Renal pelvis (tissue), 12 donors: ENCODE results near the gene GALK1. TPM values are rescaled to one million over a fixed set of nuclear protein-coding genes. Genes with fewer than 3 reads are reported as not detected.
"Not testable (repeated sequence)": the region's sequence is repeated elsewhere in the genome, so short reads cannot be mapped to it uniquely, and the experiment has no call there.

Source experiments
- DNase-seq: peaks from one replicate; pipeline ENCODE4 v3.0.0-alpha.2; 2013
- long read RNA-seq, 16 experiments: transcript quantifications; one replicate each; lab custom pipeline, GENCODE V29; 2026
- polyA plus RNA-seq, 3 donors: library from polyadenylated mRNA; unstranded; fragments of 120-200 nt; gene quantifications; one replicate each; pipeline ENCODE4 v1.2.1, GENCODE V29; 2013; ENCODE audit not compliant: insufficient read length in 3 of 3

GALK1 gene
- polyA plus RNA-seq, result 10 to 100 TPM; 33.7 to 40.4 (median 38.3) TPM
- long read RNA-seq, donor 1, transcript GALK1-205 (8 exons, 1,866 nt), result major isoform, 29 of 31 reads
- long read RNA-seq, donor 1, partial matches to known transcripts, result 0 of 31 reads
- long read RNA-seq, donor 1, other reads (novel, unspliced or antisense), result 0 of 31 reads
- long read RNA-seq, donor 2, transcript GALK1-205 (8 exons, 1,866 nt), result major isoform, 28 of 31 reads
- long read RNA-seq, donor 2, partial matches to known transcripts, result 0 of 31 reads
- long read RNA-seq, donor 2, other reads (novel, unspliced or antisense), result 0 of 31 reads
- long read RNA-seq, donor 3, transcript GALK1-205 (8 exons, 1,866 nt), result major isoform, 18 of 20 reads
- long read RNA-seq, donor 3, partial matches to known transcripts, result 0 of 20 reads
- long read RNA-seq, donor 3, other reads (novel, unspliced or antisense), result 0 of 20 reads
- long read RNA-seq, donor 4, transcript GALK1-205 (8 exons, 1,866 nt), result major isoform, 22 of 30 reads
- long read RNA-seq, donor 4, partial matches to known transcripts, result 5 of 30 reads
- long read RNA-seq, donor 4, other reads (novel, unspliced or antisense), result 0 of 30 reads
- long read RNA-seq, donor 5, transcript GALK1-205 (8 exons, 1,866 nt), result major isoform, 15 of 18 reads
- long read RNA-seq, donor 5, partial matches to known transcripts, result 0 of 18 reads
- long read RNA-seq, donor 5, other reads (novel, unspliced or antisense), result 0 of 18 reads
- long read RNA-seq, donor 6, transcript GALK1-205 (8 exons, 1,866 nt), result major isoform, 13 of 15 reads
- long read RNA-seq, donor 6, partial matches to known transcripts, result 0 of 15 reads
- long read RNA-seq, donor 6, other reads (novel, unspliced or antisense), result 0 of 15 reads
- long read RNA-seq, donor 7, transcript GALK1-205 (8 exons, 1,866 nt), result major isoform, 15 of 29 reads
- long read RNA-seq, donor 7, partial matches to known transcripts, result 8 of 29 reads
- long read RNA-seq, donor 7, other reads (novel, unspliced or antisense), result 0 of 29 reads
- long read RNA-seq, donor 8, partial matches to known transcripts, result 0 of 4 reads
- long read RNA-seq, donor 8, other reads (novel, unspliced or antisense), result 0 of 4 reads
- long read RNA-seq, donor 9, transcript GALK1-205 (8 exons, 1,866 nt), result major isoform, 29 of 44 reads
- long read RNA-seq, donor 9, partial matches to known transcripts, result 12 of 44 reads
- long read RNA-seq, donor 9, other reads (novel, unspliced or antisense), result 0 of 44 reads
- long read RNA-seq, donor 10, transcript GALK1-205 (8 exons, 1,866 nt), result major isoform, 14 of 18 reads
- long read RNA-seq, donor 10, partial matches to known transcripts, result 0 of 18 reads
- long read RNA-seq, donor 10, other reads (novel, unspliced or antisense), result 0 of 18 reads
- long read RNA-seq, donor 11, transcript GALK1-205 (8 exons, 1,866 nt), result major isoform, 15 of 25 reads
- long read RNA-seq, donor 11, partial matches to known transcripts, result 6 of 25 reads
- long read RNA-seq, donor 11, other reads (novel, unspliced or antisense), result 0 of 25 reads
- long read RNA-seq, donor 12, transcript GALK1-205 (8 exons, 1,866 nt), result major isoform, 17 of 20 reads
- long read RNA-seq, donor 12, partial matches to known transcripts, result 0 of 20 reads
- long read RNA-seq, donor 12, other reads (novel, unspliced or antisense), result 0 of 20 reads
- long read RNA-seq, donor 13, transcript GALK1-205 (8 exons, 1,866 nt), result major isoform, 7 of 16 reads
- long read RNA-seq, donor 13, partial matches to known transcripts, result 7 of 16 reads
- long read RNA-seq, donor 13, other reads (novel, unspliced or antisense), result 0 of 16 reads
- long read RNA-seq, donor 14, result 0 reads
- long read RNA-seq, donor 15, result 0 reads
- long read RNA-seq, donor 16, transcript GALK1-205 (8 exons, 1,866 nt), result major isoform, 21 of 31 reads
- long read RNA-seq, donor 16, partial matches to known transcripts, result 5 of 31 reads
- long read RNA-seq, donor 16, other reads (novel, unspliced or antisense), result 0 of 31 reads

DNA sequence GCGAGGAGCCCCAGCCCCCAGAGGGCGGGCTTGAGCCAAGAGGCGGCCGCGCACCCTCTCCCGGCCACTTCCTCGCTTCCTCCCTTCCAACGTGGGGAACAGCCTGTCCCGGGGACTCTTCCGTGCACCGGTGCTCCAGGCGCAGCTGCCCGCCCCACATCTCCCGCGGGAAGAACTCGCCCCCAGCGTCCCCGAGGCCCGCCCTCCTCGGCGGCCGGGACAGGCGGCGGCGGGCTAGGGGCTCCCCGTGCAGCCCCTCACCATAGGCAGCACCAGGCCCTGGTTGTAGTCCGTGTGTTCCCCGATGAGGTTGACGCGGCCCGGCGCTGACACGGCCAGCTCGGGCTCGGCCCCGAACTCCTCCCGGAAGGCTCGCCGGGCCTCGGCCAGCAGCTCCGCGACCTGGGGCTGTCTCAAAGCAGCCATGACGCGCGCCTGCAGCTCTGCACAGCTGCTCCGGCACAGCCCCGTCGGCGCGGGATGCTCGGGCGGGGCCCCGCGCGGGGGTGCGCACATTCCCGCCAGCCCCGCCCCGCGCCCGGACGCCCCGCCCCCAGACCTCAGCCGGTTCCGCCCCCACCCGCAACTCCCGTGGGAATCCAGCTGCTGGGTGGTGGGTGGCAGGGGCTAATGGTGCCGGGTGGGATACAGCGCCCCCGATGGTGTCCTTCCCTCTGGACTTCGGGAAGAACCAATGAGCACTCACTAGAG, at the start of gene GALK1:
GALK1 (minus strand) TSS at position 482 of the 711 bp plus-strand sequence; CDS start at position 426, 56 bp downstream.
- peak; percentile 64 for DNase-seq

- DNase-seq, result no peak
Measured at GRCh38 chr17:75814021-75814395, 49.0 kb upstream of the GALK1 start.

- DNase-seq, result no peak
Measured at GRCh38 chr17:75813081-75814020, 48.4 kb upstream of the GALK1 start.

- DNase-seq, result no peak
Measured at GRCh38 chr17:75812096-75813013, 47.4 kb upstream of the GALK1 start.

DNA sequence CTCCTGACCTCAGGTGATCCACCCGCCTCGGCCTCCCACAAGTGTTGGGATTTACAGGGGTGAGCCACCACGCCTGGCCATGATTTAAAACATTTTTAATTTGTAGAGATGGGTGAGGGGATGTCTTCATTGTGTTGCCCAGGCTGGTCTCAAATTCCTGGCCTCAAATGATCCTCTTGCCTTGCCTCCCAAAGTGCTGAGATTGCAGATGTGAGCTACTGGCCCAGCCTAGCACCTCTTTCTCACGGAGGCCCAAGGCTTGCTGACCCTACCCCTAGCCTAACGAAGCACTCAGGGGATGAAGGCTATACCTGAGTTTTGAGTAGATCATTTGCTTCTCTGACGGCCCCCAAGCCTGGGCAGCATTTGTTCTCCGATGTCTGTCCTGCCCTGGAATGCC, 46.2 kb upstream of the GALK1 start:
- DNase-seq, result no peak

GRCh38 chr17:75810756-75811155, 45.8 kb upstream of the GALK1 start:
- not testable (repeated sequence) for DNase-seq

DNA sequence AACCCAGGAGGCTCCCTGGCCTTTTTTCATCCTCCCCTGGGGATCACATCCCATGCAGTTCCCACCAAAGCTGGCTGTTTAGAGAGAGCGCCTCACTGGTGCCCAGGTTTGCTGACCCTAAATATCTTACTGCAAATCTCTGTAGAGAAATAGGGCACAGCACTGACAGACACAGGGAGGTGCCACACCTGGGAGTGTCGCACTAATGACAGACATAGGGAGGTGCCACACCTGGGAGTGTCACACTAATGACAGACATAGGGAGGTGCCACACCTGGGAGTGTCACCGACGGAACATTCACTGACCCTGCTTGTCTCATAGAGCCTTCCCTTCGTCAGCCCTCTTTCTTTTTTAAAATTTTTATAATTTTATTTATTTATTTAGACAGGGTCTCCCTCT, 45.2 kb upstream of the GALK1 start:
- DNase-seq, result no peak

- DNase-seq, result no peak
Measured at GRCh38 chr17:75809631-75810111, 44.7 kb upstream of the GALK1 start.

DNA sequence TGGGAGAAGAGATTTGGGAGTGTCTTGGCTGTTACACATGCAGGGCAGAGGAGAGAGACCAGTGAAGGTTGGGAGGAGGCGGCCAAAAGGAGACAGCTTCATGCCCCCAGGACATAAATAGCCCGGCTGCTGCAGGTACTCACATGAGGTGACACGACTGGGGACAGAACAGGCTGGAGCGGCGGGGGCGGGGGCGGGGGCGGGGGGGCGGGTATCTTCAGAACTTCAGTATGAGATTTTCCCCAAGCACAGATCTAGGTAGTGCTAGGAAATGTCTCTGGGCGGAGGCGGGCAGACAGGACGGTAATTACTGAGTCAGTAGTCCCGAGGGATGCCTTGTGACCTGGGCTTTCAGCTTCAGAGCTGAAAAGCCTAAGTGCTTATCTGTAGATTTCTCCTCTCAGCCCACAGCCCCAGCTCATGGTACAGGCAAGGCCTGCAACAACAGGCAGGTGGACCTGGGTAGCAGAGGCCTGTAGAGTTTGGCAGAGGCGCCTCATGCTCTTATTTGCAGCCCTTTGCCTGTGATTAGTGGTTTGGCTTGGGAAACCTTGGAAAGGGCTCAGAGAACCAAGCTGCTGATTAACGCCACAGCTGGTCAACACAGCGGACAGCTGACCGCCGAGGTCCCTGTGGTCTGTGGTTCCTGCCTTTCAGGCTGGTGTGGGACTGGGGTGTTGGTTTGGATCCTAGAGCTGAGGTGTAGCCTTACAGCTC, 44.1 kb upstream of the GALK1 start:
- no peak for DNase-seq

GRCh38 chr17:75808549-75808904, 43.5 kb upstream of the GALK1 start:
- no peak for DNase-seq

- DNase-seq, result no peak
Measured at GRCh38 chr17:75807861-75808260, 42.9 kb upstream of the GALK1 start.

GRCh38 chr17:75806822-75807500, 42.0 kb upstream of the GALK1 start:
- no peak for DNase-seq

DNA sequence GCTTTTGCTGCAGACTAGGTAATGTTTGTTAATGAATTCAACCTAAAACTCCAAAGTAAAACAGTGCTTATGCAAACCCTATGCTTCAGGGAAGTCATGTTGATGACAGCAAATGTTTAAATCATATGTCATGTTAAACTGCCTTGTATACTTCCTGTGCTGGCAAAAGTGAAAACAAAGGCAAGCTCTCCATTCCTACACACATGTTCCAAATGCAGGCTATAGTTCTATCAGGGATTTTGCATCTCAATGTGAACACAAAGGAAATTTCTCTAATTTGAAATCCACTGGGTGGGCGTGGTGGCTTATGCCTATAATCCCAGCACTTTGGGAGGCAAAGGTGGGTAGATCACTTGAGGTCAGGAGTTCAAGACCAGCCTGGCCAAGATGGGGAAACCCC, 38.9 kb upstream of the GALK1 start:
- DNase-seq, result no peak

- no peak for DNase-seq
Measured at GRCh38 chr17:75799402-75799801, 34.4 kb upstream of the GALK1 start.

GRCh38 chr17:75795820-75796607, 31.0 kb upstream of the GALK1 start:
- DNase-seq, result no peak
